Measurements from ENCODE around the gene SPANXN5.
"Not testable (repeated sequence)": the region's sequence is repeated elsewhere in the genome, so short reads cannot be mapped to it uniquely, and the experiment has no call there.

Gene SPANXN5

GRCh38 chrX:52797327-52797726 lies at the start of gene SPANXN5:
SPANXN5 (minus strand) TSS chrX:52797427; CDS start chrX:52797348, 79 bp downstream.
- DNase-seq (ENCODE audit: low read depth): not testable (repeated sequence)

- DNase-seq (ENCODE audit: low read depth): not testable (repeated sequence)
Observed at GRCh38 chrX:52843619-52844018, 46.4 kb upstream of the SPANXN5 start.

- no peak for DNase-seq (ENCODE audit: low read depth)
Observed at GRCh38 chrX:52839137-52839536, 41.9 kb upstream of the SPANXN5 start.

- no peak for DNase-seq (ENCODE audit: low read depth)
Observed at GRCh38 chrX:52830551-52830950, 33.3 kb upstream of the SPANXN5 start.

GRCh38 chrX:52824608-52825007 lies 27.4 kb upstream of the SPANXN5 start:
- DNase-seq (ENCODE audit: low read depth): no peak

- DNase-seq (ENCODE audit: low read depth): no peak
Observed at GRCh38 chrX:52821079-52821760, 24.0 kb upstream of the SPANXN5 start.

GRCh38 chrX:52819788-52820187 lies 22.6 kb upstream of the SPANXN5 start:
- no peak for DNase-seq (ENCODE audit: low read depth)

GRCh38 chrX:52811065-52811625 lies 13.9 kb upstream of the SPANXN5 start, which contains the start of gene XAGE5:
XAGE5 (plus strand) TSS chrX:52811287; CDS start chrX:52812567, 1,280 bp downstream.
- DNase-seq (ENCODE audit: low read depth): no peak

- DNase-seq (ENCODE audit: low read depth): not testable (repeated sequence)
Observed at GRCh38 chrX:52804876-52805275, 7.6 kb upstream of the SPANXN5 start.

- not testable (repeated sequence) for DNase-seq (ENCODE audit: low read depth)
Observed at GRCh38 chrX:52773504-52773903, 23.7 kb downstream of the SPANXN5 start.

GRCh38 chrX:52765983-52766382 lies 31.2 kb downstream of the SPANXN5 start:
- not testable (repeated sequence) for DNase-seq (ENCODE audit: low read depth)

- not testable (repeated sequence) for DNase-seq (ENCODE audit: low read depth)
Observed at GRCh38 chrX:52750952-52751351, 46.3 kb downstream of the SPANXN5 start, which contains the start of gene SSX2B. SSX2B (plus strand) TSS chrX:52751252; CDS start chrX:52752681, 1,429 bp downstream.

Measured in activated T-helper 9 cell treated with anti-CD3 and anti-CD28 coated beads, Interleukin-2, amount 50 U/mL, for 16 hours (primary cell).